ENCODE results near the gene QSOX1.

Gene QSOX1

GRCh38 chr1:180175806-180176205, 21.1 kb downstream of the QSOX1 start:
- H3K9ac ChIP-seq (ENCODE audit: low read length) = no peak overlapping the region
- no peak overlapping the region for H3K4me3 ChIP-seq (ENCODE audit: insufficient read depth, low read length, poor library complexity, severe bottlenecking)
- H3K9me2 ChIP-seq (replicated peaks; ENCODE audit: insufficient read depth, low read length) = no peaks in the 10 kb centered on the region
- H4K20me1 ChIP-seq (ENCODE audit: low read depth, low read length) = no peaks in the 10 kb centered on the region
- H3K27ac ChIP-seq (ENCODE audit: low read depth, low read length) = no peak overlapping the region
- H3K36me3 ChIP-seq (ENCODE audit: low read length) = no peaks in the 10 kb centered on the region
- no peak overlapping the region for H3K4me2 ChIP-seq (ENCODE audit: low read depth, low read length, poor library complexity, severe bottlenecking)
- H3K9me3 ChIP-seq (ENCODE audit: insufficient read depth, low read length) = no peaks in the 10 kb centered on the region
- no peaks in the 10 kb centered on the region for H3K79me2 ChIP-seq (ENCODE audit: insufficient read depth, low read length)
- H3K27me3 ChIP-seq (ENCODE audit: low read length) = no peaks in the 10 kb centered on the region
- H3F3A ChIP-seq (ENCODE audit: insufficient read depth) = no peaks in the 10 kb centered on the region
- no peak for TF ChIP-seq CTCF (IDR thresholded peaks at IDR 0.05; ENCODE audit: insufficient read depth, low read length, poor library complexity, severe bottlenecking)
- no peak for TF ChIP-seq EZH2phosphoT487 (conservative IDR thresholded peaks at IDR 0.05; ENCODE audit: low read length)
- no peak overlapping the region for H2AFZ ChIP-seq (ENCODE audit: low read depth, low read length, severe bottlenecking)

GRCh38 chr1:180176965-180177364, 22.3 kb downstream of the QSOX1 start:
- H2AFZ ChIP-seq (ENCODE audit: low read depth, low read length, severe bottlenecking) = no peak overlapping the region
- TF ChIP-seq EZH2phosphoT487 (conservative IDR thresholded peaks at IDR 0.05; ENCODE audit: low read length) = no peak
- no peak for TF ChIP-seq CTCF (IDR thresholded peaks at IDR 0.05; ENCODE audit: insufficient read depth, low read length, poor library complexity, severe bottlenecking)
- H3F3A ChIP-seq (ENCODE audit: insufficient read depth) = no peaks in the 10 kb centered on the region
- no peaks in the 10 kb centered on the region for H3K9me2 ChIP-seq (replicated peaks; ENCODE audit: insufficient read depth, low read length)
- no peaks in the 10 kb centered on the region for H4K20me1 ChIP-seq (ENCODE audit: low read depth, low read length)
- no peak overlapping the region for H3K4me2 ChIP-seq (ENCODE audit: low read depth, low read length, poor library complexity, severe bottlenecking)
- H3K27me3 ChIP-seq (ENCODE audit: low read length) = no peaks in the 10 kb centered on the region
- no peak overlapping the region for H3K4me3 ChIP-seq (ENCODE audit: insufficient read depth, low read length, poor library complexity, severe bottlenecking)
- no peak overlapping the region for H3K9ac ChIP-seq (ENCODE audit: low read length)
- no peak overlapping the region for H3K27ac ChIP-seq (ENCODE audit: low read depth, low read length)
- no peaks in the 10 kb centered on the region for H3K36me3 ChIP-seq (ENCODE audit: low read length)
- no peaks in the 10 kb centered on the region for H3K79me2 ChIP-seq (ENCODE audit: insufficient read depth, low read length)
- H3K9me3 ChIP-seq (ENCODE audit: insufficient read depth, low read length) = no peaks in the 10 kb centered on the region

- Histone ChIP-seq H4K20me1 (ENCODE audit: low read depth, low read length) (no peaks in the 10 kb centered on the region), H3K27me3 (ENCODE audit: low read length) (no peaks in the 10 kb centered on the region), H3K4me2 (ENCODE audit: low read depth, low read length, poor library complexity, severe bottlenecking) (no peak overlapping the region), H3K9me2 (replicated peaks; ENCODE audit: insufficient read depth, low read length) (no peaks in the 10 kb centered on the region), H3K4me3 (ENCODE audit: insufficient read depth, low read length, poor library complexity, severe bottlenecking) (no peak overlapping the region), H3K79me2 (ENCODE audit: insufficient read depth, low read length) (no peaks in the 10 kb centered on the region), H2AFZ (ENCODE audit: low read depth, low read length, severe bottlenecking) (no peak overlapping the region), H3K9me3 (ENCODE audit: insufficient read depth, low read length) (no peaks in the 10 kb centered on the region), H3F3A (ENCODE audit: insufficient read depth) (no peaks in the 10 kb centered on the region), H3K36me3 (ENCODE audit: low read length) (no peaks in the 10 kb centered on the region), H3K9ac (ENCODE audit: low read length) (no peak overlapping the region), H3K27ac (ENCODE audit: low read depth, low read length) (no peak overlapping the region)
- TF ChIP-seq EZH2phosphoT487 (conservative IDR thresholded peaks at IDR 0.05; ENCODE audit: low read length) = no peak
- no peak for TF ChIP-seq CTCF (IDR thresholded peaks at IDR 0.05; ENCODE audit: insufficient read depth, low read length, poor library complexity, severe bottlenecking)
Observed at GRCh38 chr1:180177931-180178330, 23.3 kb downstream of the QSOX1 start.

Measured in SU-DHL-6 (cell line).